Measurements from ENCODE around the gene STRA6. TPM values are rescaled to one million over a fixed set of nuclear protein-coding genes. Genes with fewer than 3 reads are reported as not detected.

Gene STRA6
- total RNA-seq, 2 experiments from 2014 or later: not detected

- TF ChIP-seq EZH2phosphoT487 (IDR thresholded peaks at IDR 0.05; ENCODE audit: borderline replicate concordance, low read depth, low read length): no peak
- TF ChIP-seq, protein P1, sequence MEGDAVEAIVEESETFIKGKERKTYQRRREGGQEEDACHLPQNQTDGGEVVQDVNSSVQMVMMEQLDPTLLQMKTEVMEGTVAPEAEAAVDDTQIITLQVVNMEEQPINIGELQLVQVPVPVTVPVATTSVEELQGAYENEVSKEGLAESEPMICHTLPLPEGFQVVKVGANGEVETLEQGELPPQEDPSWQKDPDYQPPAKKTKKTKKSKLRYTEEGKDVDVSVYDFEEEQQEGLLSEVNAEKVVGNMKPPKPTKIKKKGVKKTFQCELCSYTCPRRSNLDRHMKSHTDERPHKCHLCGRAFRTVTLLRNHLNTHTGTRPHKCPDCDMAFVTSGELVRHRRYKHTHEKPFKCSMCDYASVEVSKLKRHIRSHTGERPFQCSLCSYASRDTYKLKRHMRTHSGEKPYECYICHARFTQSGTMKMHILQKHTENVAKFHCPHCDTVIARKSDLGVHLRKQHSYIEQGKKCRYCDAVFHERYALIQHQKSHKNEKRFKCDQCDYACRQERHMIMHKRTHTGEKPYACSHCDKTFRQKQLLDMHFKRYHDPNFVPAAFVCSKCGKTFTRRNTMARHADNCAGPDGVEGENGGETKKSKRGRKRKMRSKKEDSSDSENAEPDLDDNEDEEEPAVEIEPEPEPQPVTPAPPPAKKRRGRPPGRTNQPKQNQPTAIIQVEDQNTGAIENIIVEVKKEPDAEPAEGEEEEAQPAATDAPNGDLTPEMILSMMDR (conservative IDR thresholded peaks at IDR 0.05; ENCODE audit: low read length): no peak
- H2AFZ ChIP-seq (ENCODE audit: low read length): no peak overlapping the region
- intact Hi-C loops (cut with micrococcal nuclease; ENCODE audit: unreplicated experiment): no loop called here
- ChIA-PET POLR2A (no interaction called here), CTCF (ENCODE audit: unreplicated experiment) (no interaction called here)
- no peak overlapping the region for H3K4me2 ChIP-seq (ENCODE audit: low read length)
- no peak overlapping the region for H3K27ac ChIP-seq (ENCODE audit: low read depth, low read length, poor library complexity, severe bottlenecking)
- H3K4me1 ChIP-seq (ENCODE audit: insufficient read depth, low read length, poor library complexity, severe bottlenecking): no peaks in the 10 kb centered on the region
- H3K9me3 ChIP-seq (ENCODE audit: low read length): no peaks in the 10 kb centered on the region
- BruUV-seq (replicated peaks): no TSS peak
- H3K9me2 ChIP-seq (ENCODE audit: insufficient read depth, low read length): no peaks in the 10 kb centered on the region
- no peaks in the 10 kb centered on the region for H3K36me3 ChIP-seq (ENCODE audit: insufficient read depth, low read length)
- no peaks in the 10 kb centered on the region for H4K20me1 ChIP-seq (ENCODE audit: insufficient read depth, low read length)
- H3K4me3 ChIP-seq (ENCODE audit: low read depth, low read length, poor library complexity, severe bottlenecking): no peak overlapping the region
- no peaks in the 10 kb centered on the region for H3K79me2 ChIP-seq (ENCODE audit: insufficient read depth, low read depth, low read length)
- DNase-seq (ENCODE audit: low spot score): no peak
Observed at GRCh38 chr15:74196175-74196574, 6.4 kb downstream of the STRA6 start.

- Histone ChIP-seq H3K27ac (ENCODE audit: low read depth, low read length, poor library complexity, severe bottlenecking) (no peak overlapping the region), H3K9me2 (ENCODE audit: insufficient read depth, low read length) (no peaks in the 10 kb centered on the region), H3K4me3 (ENCODE audit: low read depth, low read length, poor library complexity, severe bottlenecking) (no peak overlapping the region), H2AFZ (ENCODE audit: low read length) (no peak overlapping the region), H3K79me2 (ENCODE audit: insufficient read depth, low read depth, low read length) (no peaks in the 10 kb centered on the region), H3K4me1 (ENCODE audit: insufficient read depth, low read length, poor library complexity, severe bottlenecking) (no peaks in the 10 kb centered on the region), H3K36me3 (ENCODE audit: insufficient read depth, low read length) (no peaks in the 10 kb centered on the region), H4K20me1 (ENCODE audit: insufficient read depth, low read length) (no peaks in the 10 kb centered on the region), H3K4me2 (ENCODE audit: low read length) (no peak overlapping the region), H3K9me3 (ENCODE audit: low read length) (no peaks in the 10 kb centered on the region)
- intact Hi-C loops (cut with micrococcal nuclease; ENCODE audit: unreplicated experiment): no loop called here
- ChIA-PET CTCF (ENCODE audit: unreplicated experiment) (no interaction called here), POLR2A (no interaction called here)
- BruUV-seq (replicated peaks): no TSS peak
- TF ChIP-seq, protein P1 (conservative IDR thresholded peaks at IDR 0.05; ENCODE audit: low read length): no peak
- no peak for TF ChIP-seq EZH2phosphoT487 (IDR thresholded peaks at IDR 0.05; ENCODE audit: borderline replicate concordance, low read depth, low read length)
- no peak for DNase-seq (ENCODE audit: low spot score)
Observed at GRCh38 chr15:74194572-74195559, 7.7 kb downstream of the STRA6 start.

DNA sequence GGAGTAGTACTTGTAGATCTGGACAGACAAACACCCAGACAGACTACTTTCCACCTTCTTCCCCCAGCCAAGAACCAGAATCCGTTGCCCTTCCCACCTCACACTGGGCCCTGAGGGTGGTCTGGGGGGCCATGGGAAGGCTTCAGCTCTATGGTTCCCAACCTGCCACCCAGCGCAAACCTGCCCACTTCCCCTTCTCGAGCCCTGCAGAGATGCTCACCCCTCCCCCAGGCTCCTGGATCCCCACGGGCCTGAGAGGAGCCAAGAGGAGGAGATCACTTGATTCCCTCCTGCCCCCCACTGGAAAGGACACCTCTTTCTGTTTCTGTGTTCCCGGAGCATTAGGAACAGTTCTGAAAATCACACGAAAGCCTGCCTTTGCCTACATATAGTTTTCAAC lies 8.7 kb downstream of the STRA6 start:
- Histone ChIP-seq H3K36me3 (ENCODE audit: insufficient read depth, low read length) (no peaks in the 10 kb centered on the region), H3K9me3 (ENCODE audit: low read length) (no peaks in the 10 kb centered on the region), H3K27ac (ENCODE audit: low read depth, low read length, poor library complexity, severe bottlenecking) (no peak overlapping the region), H2AFZ (ENCODE audit: low read length) (no peak overlapping the region), H4K20me1 (ENCODE audit: insufficient read depth, low read length) (no peaks in the 10 kb centered on the region), H3K4me1 (ENCODE audit: insufficient read depth, low read length, poor library complexity, severe bottlenecking) (no peaks in the 10 kb centered on the region), H3K4me2 (ENCODE audit: low read length) (no peak overlapping the region), H3K4me3 (ENCODE audit: low read depth, low read length, poor library complexity, severe bottlenecking) (no peak overlapping the region), H3K9me2 (ENCODE audit: insufficient read depth, low read length) (no peaks in the 10 kb centered on the region), H3K79me2 (ENCODE audit: insufficient read depth, low read depth, low read length) (no peaks in the 10 kb centered on the region)
- POLR2A ChIA-PET: no interaction called here
- DNase-seq (ENCODE audit: low spot score): no peak
- TF ChIP-seq, protein P1 (conservative IDR thresholded peaks at IDR 0.05; ENCODE audit: low read length): no peak
- TF ChIP-seq EZH2phosphoT487 (IDR thresholded peaks at IDR 0.05; ENCODE audit: borderline replicate concordance, low read depth, low read length): no peak
- intact Hi-C loops (cut with micrococcal nuclease; ENCODE audit: unreplicated experiment): no loop called here
- CTCF ChIA-PET (ENCODE audit: unreplicated experiment): no interaction called here
- BruUV-seq (replicated peaks): no TSS peak

Data from OCI-LY7 (cell line).